GM12873 (cell line): ENCODE results near the gene UPP1.

ENCODE experiments used
- CTCF ChIP-seq: IDR thresholded peaks from 2 replicates; pipeline ENCODE4 v1.5.1; 2012; ENCODE audit warnings: low read depth, mild to moderate bottlenecking, moderate library complexity, low read length, control low read depth; ENCODE audit not compliant: insufficient read depth; ENCODE audit errors: missing control alignments

The UPP1 gene

GRCh38 chr7:48048113-48048512 lies 41.0 kb upstream of the UPP1 start:
- no peak for TF ChIP-seq CTCF

- TF ChIP-seq CTCF, result no peak
Measured at GRCh38 chr7:48049850-48050249, 39.2 kb upstream of the UPP1 start.

DNA sequence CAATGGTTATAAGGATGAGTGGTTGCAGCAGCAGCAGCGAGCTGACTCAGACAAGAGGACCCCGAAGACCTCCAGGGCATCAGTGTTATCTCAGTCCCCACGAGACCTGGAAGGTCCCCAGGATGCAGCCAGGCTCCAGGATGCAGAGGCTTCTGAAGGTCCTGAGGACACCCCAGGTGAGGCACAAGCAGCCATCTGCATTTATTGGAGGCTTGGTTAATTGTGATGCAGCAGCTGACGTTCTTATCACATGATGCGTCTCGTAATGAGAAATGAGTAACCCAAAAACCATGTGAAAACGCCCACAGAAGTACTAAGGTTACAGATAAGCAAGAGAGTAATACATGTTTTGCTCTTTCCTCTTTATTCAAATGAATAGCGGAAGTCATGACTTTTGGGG lies 36.3 kb upstream of the UPP1 start:
- no peak for TF ChIP-seq CTCF

DNA sequence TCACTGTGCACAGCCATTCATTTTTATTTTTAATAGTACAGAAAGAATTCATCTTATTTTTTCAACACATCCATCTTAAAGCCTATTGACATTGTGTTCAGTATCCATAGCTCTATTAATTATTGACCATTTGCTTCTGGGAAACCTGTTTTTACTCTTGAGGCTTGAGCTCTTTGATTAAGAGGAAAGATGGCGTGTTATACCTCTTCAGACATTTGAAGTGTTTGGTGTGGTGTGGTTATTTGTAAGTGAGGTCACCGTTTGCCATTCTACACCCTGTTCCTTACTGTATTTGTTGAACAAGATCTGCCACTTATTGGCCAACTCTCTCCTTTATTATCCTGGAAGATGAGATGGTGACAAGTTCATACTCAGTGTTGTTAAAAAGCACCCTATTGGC lies 35.3 kb upstream of the UPP1 start:
- no peak for TF ChIP-seq CTCF

GRCh38 chr7:48058990-48059389 lies 30.1 kb upstream of the UPP1 start:
- no peak for TF ChIP-seq CTCF

DNA sequence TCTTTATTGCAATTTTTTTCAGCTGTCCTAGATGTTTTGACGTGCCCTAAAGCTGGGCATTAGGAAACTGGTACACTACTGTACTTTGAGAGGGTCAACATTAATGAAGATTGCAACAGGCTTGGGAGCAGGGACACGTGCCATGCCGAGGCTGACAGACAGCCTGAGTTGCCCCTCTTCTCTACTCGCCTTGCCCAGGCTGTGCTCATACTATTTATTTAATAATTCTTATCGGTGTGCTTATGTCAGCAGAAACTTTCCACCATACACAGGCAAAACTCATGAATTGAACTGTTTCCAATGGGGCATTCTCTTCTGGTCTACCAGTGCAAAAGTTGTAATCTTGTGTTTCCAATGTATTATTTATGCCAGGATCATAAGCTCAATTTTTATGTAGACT lies 29.4 kb upstream of the UPP1 start:
- TF ChIP-seq CTCF, result no peak

DNA sequence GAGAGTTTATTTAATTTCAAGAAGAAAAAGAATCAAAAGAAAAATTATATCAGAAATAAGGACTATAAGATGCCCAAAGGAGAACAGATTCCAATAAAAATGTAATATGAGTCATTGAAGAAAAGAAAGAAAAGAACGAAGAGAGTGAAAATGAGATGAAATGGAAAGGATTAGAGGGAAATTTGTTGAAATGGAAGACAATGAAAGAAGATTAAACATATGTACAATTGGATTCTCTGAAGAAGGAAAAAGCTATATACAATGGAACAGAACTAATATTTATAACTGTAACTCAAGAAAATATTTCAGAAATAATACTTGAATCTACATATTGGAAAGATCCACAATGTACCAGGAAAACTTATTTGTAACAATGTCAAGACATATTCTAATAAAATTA lies 25.1 kb upstream of the UPP1 start:
- TF ChIP-seq CTCF, result no peak

GRCh38 chr7:48067475-48067874 lies 21.6 kb upstream of the UPP1 start:
- no peak for TF ChIP-seq CTCF
